ENCODE data around the gene ERICH3. TPM values are rescaled to one million over a fixed set of nuclear protein-coding genes. Genes with fewer than 3 reads are reported as not detected.

ERICH3 gene
- under 1 TPM in 2 of 4 donors, not detected in 2; 0.15 to 0.32 TPM for polyA plus RNA-seq
- long read RNA-seq, donor 1: 0 reads
- long read RNA-seq, donor 2: 0 reads
- long read RNA-seq, donor 3: 0 reads
- long read RNA-seq, donor 4: 0 reads
- long read RNA-seq, donor 5: 0 reads
- long read RNA-seq, donor 6: 0 reads
- long read RNA-seq, donor 7: 0 reads
- long read RNA-seq, donor 8: 0 reads
- long read RNA-seq, donor 9: 0 reads
- long read RNA-seq, donor 10: 0 reads

GRCh38 chr1:74673351-74674111, at the start of gene ERICH3:
Gene ERICH3 (minus strand): TSS chr1:74673792. CDS start chr1:74673519, 273 bp downstream.
- FAIRE-seq: no peak

GRCh38 chr1:74717626-74718025, 44.0 kb upstream of the ERICH3 start:
- no peaks in the 10 kb centered on the region for H3K9me3 ChIP-seq (ENCODE audit: control insufficient read depth in 2 of 2, insufficient read depth in 1 of 2, low read depth in 1 of 2, low read length in 1 of 2)
- H3K4me3 ChIP-seq (ENCODE audit: low read depth in 1 of 3, low read length in 3 of 3): no peak overlapping the region
- peak overlapping the region in 1 of 3 donors; percentile 20 for H3K27ac ChIP-seq (ENCODE audit: low read depth in 1 of 3, low read length in 2 of 3)
- DNase-seq: peak in 1 of 2 donors; percentile 18
- FAIRE-seq: no peak
- H3K36me3 ChIP-seq (ENCODE audit: control insufficient read depth in 3 of 3, insufficient read depth in 2 of 3, low read depth in 1 of 3, low read length in 3 of 3): peaks cover 11 to 22% (median 14%) of the 10 kb centered on the region in 3 donors
- no peaks in the 10 kb centered on the region for H3K27me3 ChIP-seq (ENCODE audit: control insufficient read depth in 3 of 3, insufficient read depth in 3 of 3, low read length in 3 of 3)
- WGBS, 3 donors: 94 to 98% (median 94%) methylated on average over 2 of the region's 2 CpGs
- peaks cover 0 to 5% (median 0%) of the 10 kb centered on the region in 3 donors for H3K4me1 ChIP-seq (ENCODE audit: control insufficient read depth in 3 of 3, insufficient read depth in 2 of 3, low read depth in 1 of 3, low read length in 2 of 3)

More at GRCh38 chr1:74673351-74674111, at the start of gene ERICH3:
- Histone ChIP-seq H3K4me3 (ENCODE audit: low read depth in 1 of 3, low read length in 3 of 3) (no peak within 1 kb of the TSS), H3K27me3 (ENCODE audit: control insufficient read depth in 3 of 3, insufficient read depth in 3 of 3, low read length in 3 of 3) (peaks cover 0 to 9% (median 6%) of the 10 kb centered on the region in 3 donors), H3K36me3 (ENCODE audit: control insufficient read depth in 3 of 3, insufficient read depth in 2 of 3, low read depth in 1 of 3, low read length in 3 of 3) (no peaks in the 10 kb centered on the region), H3K9me3 (ENCODE audit: control insufficient read depth in 2 of 2, insufficient read depth in 1 of 2, low read depth in 1 of 2, low read length in 1 of 2) (no peaks in the 10 kb centered on the region), H3K4me1 (ENCODE audit: control insufficient read depth in 3 of 3, insufficient read depth in 2 of 3, low read depth in 1 of 3, low read length in 2 of 3) (no peaks in the 10 kb centered on the region), H3K27ac (ENCODE audit: low read depth in 1 of 3, low read length in 2 of 3) (no peak within 1 kb of the TSS)
- DNase-seq: peak in 1 of 2 donors; percentile 6
- 3 to 20% (median 12%) methylated on average over 25 to 43 of the region's 44 CpGs for WGBS, 3 donors

GRCh38 chr1:74716822-74717221, 43.2 kb upstream of the ERICH3 start:
- FAIRE-seq: no peak
- WGBS, 3 donors: 97 to 100% (median 97%) methylated on average over 1 of the region's 1 CpG

GRCh38 chr1:74715806-74716205, 42.2 kb upstream of the ERICH3 start:
- no peaks in the 10 kb centered on the region for H3K27me3 ChIP-seq (ENCODE audit: control insufficient read depth in 3 of 3, insufficient read depth in 3 of 3, low read length in 3 of 3)
- no peak overlapping the region for H3K27ac ChIP-seq (ENCODE audit: low read depth in 1 of 3, low read length in 2 of 3)
- H3K4me3 ChIP-seq (ENCODE audit: low read depth in 1 of 3, low read length in 3 of 3): no peak overlapping the region
- 88 to 96% (median 93%) methylated on average over 6 of the region's 6 CpGs for WGBS, 3 donors
- no peak for FAIRE-seq
- H3K4me1 ChIP-seq (ENCODE audit: control insufficient read depth in 3 of 3, insufficient read depth in 2 of 3, low read depth in 1 of 3, low read length in 2 of 3): peaks cover 0 to 5% (median 0%) of the 10 kb centered on the region in 3 donors
- peaks cover 4 to 23% (median 19%) of the 10 kb centered on the region in 3 donors for H3K36me3 ChIP-seq (ENCODE audit: control insufficient read depth in 3 of 3, insufficient read depth in 2 of 3, low read depth in 1 of 3, low read length in 3 of 3)
- no peaks in the 10 kb centered on the region for H3K9me3 ChIP-seq (ENCODE audit: control insufficient read depth in 2 of 2, insufficient read depth in 1 of 2, low read depth in 1 of 2, low read length in 1 of 2)
- no peak for DNase-seq

More at GRCh38 chr1:74716822-74717221, 43.2 kb upstream of the ERICH3 start:
- Histone ChIP-seq H3K4me1 (ENCODE audit: control insufficient read depth in 3 of 3, insufficient read depth in 2 of 3, low read depth in 1 of 3, low read length in 2 of 3) (peaks cover 0 to 5% (median 0%) of the 10 kb centered on the region in 3 donors), H3K27me3 (ENCODE audit: control insufficient read depth in 3 of 3, insufficient read depth in 3 of 3, low read length in 3 of 3) (no peaks in the 10 kb centered on the region), H3K9me3 (ENCODE audit: control insufficient read depth in 2 of 2, insufficient read depth in 1 of 2, low read depth in 1 of 2, low read length in 1 of 2) (no peaks in the 10 kb centered on the region), H3K4me3 (ENCODE audit: low read depth in 1 of 3, low read length in 3 of 3) (no peak overlapping the region), H3K27ac (ENCODE audit: low read depth in 1 of 3, low read length in 2 of 3) (peak overlapping the region in 1 of 3 donors; percentile 28), H3K36me3 (ENCODE audit: control insufficient read depth in 3 of 3, insufficient read depth in 2 of 3, low read depth in 1 of 3, low read length in 3 of 3) (peaks cover 8 to 20% (median 11%) of the 10 kb centered on the region in 3 donors)
- DNase-seq: no peak

- peak overlapping the region in 1 of 3 donors; percentile 6 for H3K27ac ChIP-seq (ENCODE audit: low read depth in 1 of 3, low read length in 2 of 3)
- H3K36me3 ChIP-seq (ENCODE audit: control insufficient read depth in 3 of 3, insufficient read depth in 2 of 3, low read depth in 1 of 3, low read length in 3 of 3): peaks cover 4 to 23% (median 18%) of the 10 kb centered on the region in 3 donors
- 83 to 94% (median 93%) methylated on average over 1 of the region's 1 CpG for WGBS, 3 donors
- FAIRE-seq: no peak
- DNase-seq: no peak
- H3K27me3 ChIP-seq (ENCODE audit: control insufficient read depth in 3 of 3, insufficient read depth in 3 of 3, low read length in 3 of 3): no peaks in the 10 kb centered on the region
- no peak overlapping the region for H3K4me3 ChIP-seq (ENCODE audit: low read depth in 1 of 3, low read length in 3 of 3)
- no peaks in the 10 kb centered on the region for H3K9me3 ChIP-seq (ENCODE audit: control insufficient read depth in 2 of 2, insufficient read depth in 1 of 2, low read depth in 1 of 2, low read length in 1 of 2)
- H3K4me1 ChIP-seq (ENCODE audit: control insufficient read depth in 3 of 3, insufficient read depth in 2 of 3, low read depth in 1 of 3, low read length in 2 of 3): peaks cover 0 to 5% (median 0%) of the 10 kb centered on the region in 3 donors
These were observed 41.6 kb upstream of the ERICH3 start for GRCh38 chr1:74715236-74715502.

- no peaks in the 10 kb centered on the region for H3K27me3 ChIP-seq (ENCODE audit: control insufficient read depth in 3 of 3, insufficient read depth in 3 of 3, low read length in 3 of 3)
- WGBS, 3 donors: 66 to 82% (median 81%) methylated on average over 1 of the region's 1 CpG
- H3K4me1 ChIP-seq (ENCODE audit: control insufficient read depth in 3 of 3, insufficient read depth in 2 of 3, low read depth in 1 of 3, low read length in 2 of 3): peaks cover 0 to 5% (median 0%) of the 10 kb centered on the region in 3 donors
- H3K9me3 ChIP-seq (ENCODE audit: control insufficient read depth in 2 of 2, insufficient read depth in 1 of 2, low read depth in 1 of 2, low read length in 1 of 2): no peaks in the 10 kb centered on the region
- H3K4me3 ChIP-seq (ENCODE audit: low read depth in 1 of 3, low read length in 3 of 3): no peak overlapping the region
- DNase-seq (peak in 1 of 2 donors; percentile 27), FAIRE-seq (no peak)
- H3K27ac ChIP-seq (ENCODE audit: low read depth in 1 of 3, low read length in 2 of 3): peak overlapping the region in 1 of 3 donors; percentile 25
- peaks cover 4 to 21% (median 17%) of the 10 kb centered on the region in 3 donors for H3K36me3 ChIP-seq (ENCODE audit: control insufficient read depth in 3 of 3, insufficient read depth in 2 of 3, low read depth in 1 of 3, low read length in 3 of 3)
These were observed 41.0 kb upstream of the ERICH3 start for GRCh38 chr1:74714429-74715235.

GRCh38 chr1:74713849-74714248, 40.3 kb upstream of the ERICH3 start:
- Histone ChIP-seq H3K9me3 (ENCODE audit: control insufficient read depth in 2 of 2, insufficient read depth in 1 of 2, low read depth in 1 of 2, low read length in 1 of 2) (no peaks in the 10 kb centered on the region), H3K36me3 (ENCODE audit: control insufficient read depth in 3 of 3, insufficient read depth in 2 of 3, low read depth in 1 of 3, low read length in 3 of 3) (peaks cover 4 to 18% (median 17%) of the 10 kb centered on the region in 3 donors), H3K27ac (ENCODE audit: low read depth in 1 of 3, low read length in 2 of 3) (no peak overlapping the region), H3K27me3 (ENCODE audit: control insufficient read depth in 3 of 3, insufficient read depth in 3 of 3, low read length in 3 of 3) (no peaks in the 10 kb centered on the region), H3K4me3 (ENCODE audit: low read depth in 1 of 3, low read length in 3 of 3) (no peak overlapping the region), H3K4me1 (ENCODE audit: control insufficient read depth in 3 of 3, insufficient read depth in 2 of 3, low read depth in 1 of 3, low read length in 2 of 3) (peaks cover 0 to 5% (median 0%) of the 10 kb centered on the region in 3 donors)
- no peak for FAIRE-seq
- 89 to 94% (median 92%) methylated on average over 3 of the region's 3 CpGs for WGBS, 3 donors
- DNase-seq: no peak

GRCh38 chr1:74712881-74713280, 39.3 kb upstream of the ERICH3 start:
- Histone ChIP-seq H3K27ac (ENCODE audit: low read depth in 1 of 3, low read length in 2 of 3) (no peak overlapping the region), H3K36me3 (ENCODE audit: control insufficient read depth in 3 of 3, insufficient read depth in 2 of 3, low read depth in 1 of 3, low read length in 3 of 3) (peaks cover 4 to 20% (median 17%) of the 10 kb centered on the region in 3 donors), H3K4me1 (ENCODE audit: control insufficient read depth in 3 of 3, insufficient read depth in 2 of 3, low read depth in 1 of 3, low read length in 2 of 3) (peaks cover 0 to 5% (median 0%) of the 10 kb centered on the region in 3 donors), H3K9me3 (ENCODE audit: control insufficient read depth in 2 of 2, insufficient read depth in 1 of 2, low read depth in 1 of 2, low read length in 1 of 2) (no peaks in the 10 kb centered on the region), H3K4me3 (ENCODE audit: low read depth in 1 of 3, low read length in 3 of 3) (no peak overlapping the region), H3K27me3 (ENCODE audit: control insufficient read depth in 3 of 3, insufficient read depth in 3 of 3, low read length in 3 of 3) (no peaks in the 10 kb centered on the region)
- DNase-seq (no peak), FAIRE-seq (no peak)
- WGBS, 3 donors: 31 to 44% (median 42%) methylated on average over 1 of the region's 1 CpG
